ENCODE results near the gene TBC1D30. TPM values are rescaled to one million over a fixed set of nuclear protein-coding genes. Genes with fewer than 3 reads are reported as not detected.
"Not testable (repeated sequence)": the region's sequence is repeated elsewhere in the genome, so short reads cannot be mapped to it uniquely, and the experiment has no call there.

TBC1D30 gene
- total and polyA plus RNA-seq, 5 donors = 0.57 to 1.6 (median 1.5) TPM

DNA sequence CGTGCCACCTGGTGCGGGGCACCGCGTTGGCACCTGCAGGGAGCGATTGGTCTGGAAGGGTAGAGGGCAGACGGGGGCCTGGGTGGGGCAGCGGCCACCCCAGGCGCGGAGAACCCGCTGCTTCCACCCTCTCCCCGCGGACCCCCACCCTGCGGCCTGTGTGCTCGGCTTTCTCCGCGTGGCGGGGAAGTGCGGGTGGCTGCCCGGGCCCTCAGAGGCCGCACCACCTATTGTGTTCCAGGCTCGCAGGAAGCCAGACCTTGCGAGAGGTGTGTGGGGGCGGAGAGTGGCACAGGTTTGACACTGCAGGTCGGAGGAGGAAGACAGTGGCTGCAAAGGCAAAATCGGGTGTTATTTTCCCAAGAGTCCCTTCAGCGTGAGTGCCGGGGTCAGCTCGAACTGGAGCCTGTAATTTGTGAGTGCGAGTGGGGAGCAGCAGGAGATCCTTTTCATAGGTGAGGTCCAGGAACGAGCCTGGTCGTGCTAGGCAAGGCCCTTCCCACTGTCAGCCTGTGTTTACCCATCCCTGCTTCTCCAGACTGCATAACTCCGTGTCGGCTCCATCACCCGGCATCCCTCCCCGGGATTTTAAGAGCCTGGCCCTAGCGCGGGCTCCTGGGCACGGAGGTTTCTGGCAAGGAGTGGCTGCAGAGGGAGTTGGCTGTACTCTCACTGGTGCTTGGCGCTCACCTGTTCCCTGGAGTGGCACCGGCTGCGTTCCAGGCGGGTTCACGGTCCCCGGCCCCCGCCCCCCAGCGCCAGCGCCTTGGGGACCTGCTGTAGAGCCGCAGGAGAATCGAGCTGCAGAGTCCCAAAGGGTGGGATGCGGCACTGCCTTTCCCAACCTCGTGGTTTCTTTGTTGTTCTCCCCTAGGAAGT lies 935 bp downstream of the TBC1D30 start:
- peak overlapping the region; percentile 34 for H3K4me3 ChIP-seq (ENCODE audit: low read length)
- peak in 1 of 3 donors; percentile 21 for DNase-seq
- peaks cover 2% of the 10 kb centered on the region for H3K4me1 ChIP-seq (ENCODE audit: control insufficient read depth, insufficient read depth, low read length)
- peak in 1 of 2 donors; percentile 10 for ATAC-seq
- intact Hi-C loops (cut with DNase I) = no loop called here
- no peak overlapping the region for H3K27ac ChIP-seq (ENCODE audit: low read length)
- 3% methylated on average over 51 of the region's 51 CpGs for WGBS
- H3K9me3 ChIP-seq (ENCODE audit: control insufficient read depth, low read length) = no peaks in the 10 kb centered on the region
- no peaks in the 10 kb centered on the region for H3K27me3 ChIP-seq (ENCODE audit: control insufficient read depth, insufficient read depth)

DNA sequence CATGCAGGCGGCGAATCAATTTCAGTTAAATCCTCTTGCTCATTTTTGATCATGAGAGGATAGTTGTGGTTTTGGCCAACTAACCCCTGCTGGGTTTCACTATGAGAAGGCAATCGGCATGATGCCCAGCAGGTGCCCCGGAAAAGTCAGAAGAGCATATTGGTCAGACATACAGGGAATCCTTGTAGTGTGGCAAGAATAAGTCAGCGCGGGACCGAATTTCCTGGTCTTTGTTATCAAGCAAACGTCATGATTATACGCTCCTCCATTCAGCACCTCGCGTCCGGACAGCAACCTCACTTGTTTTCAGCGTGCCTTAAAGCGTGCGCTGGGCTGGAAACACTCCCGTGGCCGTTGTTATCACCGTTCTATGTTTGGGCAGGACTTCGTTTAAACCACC lies 1.8 kb downstream of the TBC1D30 start:
- peak; percentile 52 to 81 (median 74) for DNase-seq
- no peak overlapping the region for H3K27ac ChIP-seq (ENCODE audit: low read length)
- intact Hi-C loops (cut with DNase I) = no loop called here

DNA sequence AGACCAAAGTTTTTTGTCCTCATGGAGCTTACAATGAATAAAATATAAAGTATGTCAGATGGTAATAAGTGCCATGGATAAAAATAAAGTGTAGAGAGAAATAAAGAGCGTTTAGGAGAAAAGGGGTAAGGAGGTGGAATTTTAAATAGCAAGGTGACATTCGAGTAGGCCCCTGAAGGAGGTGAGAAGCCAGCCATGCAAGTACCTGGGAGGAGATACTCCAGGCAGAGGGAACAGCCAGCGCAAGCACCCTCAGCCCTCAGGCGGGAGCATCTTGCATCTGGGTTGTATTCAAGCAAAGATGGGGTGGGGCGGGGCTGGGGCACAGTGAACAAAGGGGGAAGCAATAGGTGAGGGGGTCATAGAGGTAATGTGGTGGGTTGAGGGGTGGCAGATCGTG lies 4.3 kb downstream of the TBC1D30 start:
- no peak for ATAC-seq
- 79% methylated on average over 6 of the region's 6 CpGs for WGBS

More for the DNA sequence above, 1.8 kb downstream of the TBC1D30 start:
- Histone ChIP-seq H3K27me3 (ENCODE audit: control insufficient read depth, insufficient read depth) (no peaks in the 10 kb centered on the region), H3K4me3 (ENCODE audit: low read length) (no peak overlapping the region), H3K9me3 (ENCODE audit: control insufficient read depth, low read length) (no peaks in the 10 kb centered on the region), H3K4me1 (ENCODE audit: control insufficient read depth, insufficient read depth, low read length) (peaks cover 2% of the 10 kb centered on the region)
- 5% methylated on average over 19 of the region's 19 CpGs for WGBS
- peak; percentile 67 to 75 for ATAC-seq

DNA sequence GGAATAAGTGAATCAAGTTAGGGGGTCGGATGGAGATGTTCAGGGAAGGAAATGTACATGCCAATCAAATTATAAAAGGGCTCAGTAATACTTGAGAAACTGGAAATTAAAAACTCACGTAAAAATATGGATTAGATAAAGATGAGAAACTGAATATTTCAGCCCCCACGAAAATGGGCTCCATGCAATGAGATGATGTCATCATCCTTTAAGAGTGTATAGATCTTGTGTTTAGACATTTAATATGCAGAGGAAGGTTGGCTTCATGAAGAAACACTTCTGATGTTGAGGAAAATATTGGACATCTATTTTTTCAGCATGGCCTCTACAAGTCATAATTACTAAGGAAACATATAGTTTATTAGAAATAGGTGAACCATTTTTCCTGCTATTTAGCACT lies 9.5 kb downstream of the TBC1D30 start:
- Histone ChIP-seq H3K4me1 (ENCODE audit: control insufficient read depth, insufficient read depth, low read length) (no peaks in the 10 kb centered on the region), H3K27ac (ENCODE audit: low read length) (no peak overlapping the region), H3K9me3 (ENCODE audit: control insufficient read depth, low read length) (no peaks in the 10 kb centered on the region), H3K27me3 (ENCODE audit: control insufficient read depth, insufficient read depth) (no peaks in the 10 kb centered on the region), H3K4me3 (ENCODE audit: low read length) (no peak overlapping the region)
- 77% methylated on average over 3 of the region's 3 CpGs for WGBS
- no peak for DNase-seq
- intact Hi-C loops (cut with DNase I) = no loop called here
- no peak for ATAC-seq

More for the DNA sequence above, 4.3 kb downstream of the TBC1D30 start:
- H3K9me3 ChIP-seq (ENCODE audit: control insufficient read depth, low read length) = no peaks in the 10 kb centered on the region
- no peak overlapping the region for H3K27ac ChIP-seq (ENCODE audit: low read length)
- no peak overlapping the region for H3K4me3 ChIP-seq (ENCODE audit: low read length)
- H3K27me3 ChIP-seq (ENCODE audit: control insufficient read depth, insufficient read depth) = no peaks in the 10 kb centered on the region
- peaks cover 2% of the 10 kb centered on the region for H3K4me1 ChIP-seq (ENCODE audit: control insufficient read depth, insufficient read depth, low read length)
- DNase-seq = peak in 1 of 3 donors; percentile 28
- intact Hi-C loops (cut with DNase I) = no loop called here

DNA sequence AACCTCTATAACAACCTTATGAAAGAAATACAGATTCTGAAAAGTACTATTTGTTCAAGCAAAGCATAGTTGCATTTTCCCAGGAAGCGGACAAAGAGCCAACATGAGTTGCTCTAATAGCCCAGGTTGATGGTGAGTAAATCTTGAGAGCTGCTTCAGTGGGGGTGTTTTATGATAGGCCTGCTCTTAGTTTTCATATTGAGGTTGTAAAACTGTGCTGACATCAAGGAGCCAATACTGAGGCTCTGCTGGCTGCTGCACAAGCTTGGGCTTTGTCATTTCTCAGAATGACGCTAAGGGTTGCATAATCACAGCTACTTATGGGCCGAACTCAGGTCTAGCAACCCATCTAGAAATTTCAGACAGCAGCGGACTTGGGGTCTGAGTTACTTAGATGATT lies 11.5 kb downstream of the TBC1D30 start:
- intact Hi-C loops (cut with DNase I) = no loop called here
- 92% methylated on average over 4 of the region's 4 CpGs for WGBS
- no peak overlapping the region for H3K27ac ChIP-seq (ENCODE audit: low read length)
- no peak for DNase-seq
- no peaks in the 10 kb centered on the region for H3K4me1 ChIP-seq (ENCODE audit: control insufficient read depth, insufficient read depth, low read length)
- H3K4me3 ChIP-seq (ENCODE audit: low read length) = no peak overlapping the region
- ATAC-seq = no peak
- H3K9me3 ChIP-seq (ENCODE audit: control insufficient read depth, low read length) = no peaks in the 10 kb centered on the region
- no peaks in the 10 kb centered on the region for H3K27me3 ChIP-seq (ENCODE audit: control insufficient read depth, insufficient read depth)

DNA sequence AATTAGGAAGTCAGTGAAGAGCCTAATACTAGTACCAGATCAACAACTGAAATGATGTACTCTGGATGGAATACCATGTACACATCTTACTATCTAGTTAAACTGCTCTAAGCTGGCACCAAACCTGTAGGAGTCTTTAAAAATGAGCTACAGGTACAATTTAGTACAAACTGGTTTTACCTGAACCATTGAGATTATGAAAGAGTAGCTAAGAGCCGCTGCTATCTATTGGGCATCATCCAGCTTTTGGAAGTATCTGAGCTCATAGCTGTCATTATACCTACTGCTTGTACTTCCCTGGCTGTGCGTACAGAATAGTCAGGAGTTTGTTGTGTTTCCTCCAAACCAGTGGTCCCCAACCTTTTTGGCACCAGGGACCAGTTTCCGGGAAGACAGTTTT lies 12.4 kb downstream of the TBC1D30 start:
- Histone ChIP-seq H3K4me1 (ENCODE audit: control insufficient read depth, insufficient read depth, low read length) (no peaks in the 10 kb centered on the region), H3K9me3 (ENCODE audit: control insufficient read depth, low read length) (no peaks in the 10 kb centered on the region), H3K4me3 (ENCODE audit: low read length) (no peak overlapping the region), H3K27me3 (ENCODE audit: control insufficient read depth, insufficient read depth) (no peaks in the 10 kb centered on the region), H3K27ac (ENCODE audit: low read length) (no peak overlapping the region)
- ATAC-seq (no peak), DNase-seq (no peak)
- intact Hi-C loops (cut with DNase I) = no loop called here
- 97% methylated on average over 3 of the region's 3 CpGs for WGBS

DNA sequence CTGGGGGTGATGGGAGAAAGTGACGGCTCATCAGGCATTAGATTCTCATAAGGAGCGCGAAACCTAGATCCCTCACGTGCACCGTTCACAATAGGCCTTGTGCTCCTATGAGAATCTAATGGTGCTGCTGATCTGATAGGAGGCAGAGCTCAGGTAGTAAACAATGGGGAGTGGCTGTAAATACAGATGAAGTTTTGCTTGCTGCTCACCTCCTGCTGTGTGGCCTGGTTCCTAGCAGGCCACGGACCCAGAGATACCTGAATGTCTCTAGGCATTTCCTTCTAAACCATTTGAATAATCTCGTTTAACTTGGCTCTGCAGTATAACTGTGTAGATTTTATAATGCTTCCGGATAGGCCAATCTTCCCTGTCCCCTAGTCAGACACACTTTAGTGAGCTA lies 13.0 kb downstream of the TBC1D30 start:
- no peak for ATAC-seq
- intact Hi-C loops (cut with DNase I) = no loop called here

DNA sequence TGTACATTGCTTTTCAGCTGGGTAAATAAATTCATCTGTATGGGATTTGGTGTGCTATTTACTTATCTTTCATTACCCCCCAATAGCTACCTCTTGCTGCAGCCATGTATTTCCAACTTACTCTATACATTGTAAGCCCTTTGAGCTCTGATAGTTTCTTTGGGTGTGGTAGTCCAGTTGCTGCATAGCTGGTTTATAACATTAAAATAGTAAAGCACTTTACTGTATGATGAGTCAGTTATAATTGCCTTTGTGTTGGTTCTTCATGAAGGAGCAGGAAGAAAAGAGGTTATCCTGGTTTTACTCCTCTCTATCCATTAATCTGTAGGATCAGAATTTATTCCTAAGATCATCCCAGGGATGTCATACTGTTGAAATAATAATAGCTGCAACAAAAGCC lies 15.7 kb downstream of the TBC1D30 start:
- intact Hi-C loops (cut with DNase I) = no loop called here
- DNase-seq = no peak
- no peak for ATAC-seq
- Histone ChIP-seq H3K4me1 (ENCODE audit: control insufficient read depth, insufficient read depth, low read length) (no peaks in the 10 kb centered on the region), H3K9me3 (ENCODE audit: control insufficient read depth, low read length) (no peaks in the 10 kb centered on the region), H3K27ac (ENCODE audit: low read length) (no peak overlapping the region), H3K27me3 (ENCODE audit: control insufficient read depth, insufficient read depth) (no peaks in the 10 kb centered on the region), H3K4me3 (ENCODE audit: low read length) (no peak overlapping the region)

More for the DNA sequence above, 13.0 kb downstream of the TBC1D30 start:
- no peaks in the 10 kb centered on the region for H3K4me1 ChIP-seq (ENCODE audit: control insufficient read depth, insufficient read depth, low read length)
- DNase-seq = no peak
- H3K27ac ChIP-seq (ENCODE audit: low read length) = no peak overlapping the region
- 88% methylated on average over 8 of the region's 8 CpGs for whole genome bisulfite sequencing
- H3K27me3 ChIP-seq (ENCODE audit: control insufficient read depth, insufficient read depth) = no peaks in the 10 kb centered on the region
- no peaks in the 10 kb centered on the region for H3K9me3 ChIP-seq (ENCODE audit: control insufficient read depth, low read length)
- no peak overlapping the region for H3K4me3 ChIP-seq (ENCODE audit: low read length)

DNA sequence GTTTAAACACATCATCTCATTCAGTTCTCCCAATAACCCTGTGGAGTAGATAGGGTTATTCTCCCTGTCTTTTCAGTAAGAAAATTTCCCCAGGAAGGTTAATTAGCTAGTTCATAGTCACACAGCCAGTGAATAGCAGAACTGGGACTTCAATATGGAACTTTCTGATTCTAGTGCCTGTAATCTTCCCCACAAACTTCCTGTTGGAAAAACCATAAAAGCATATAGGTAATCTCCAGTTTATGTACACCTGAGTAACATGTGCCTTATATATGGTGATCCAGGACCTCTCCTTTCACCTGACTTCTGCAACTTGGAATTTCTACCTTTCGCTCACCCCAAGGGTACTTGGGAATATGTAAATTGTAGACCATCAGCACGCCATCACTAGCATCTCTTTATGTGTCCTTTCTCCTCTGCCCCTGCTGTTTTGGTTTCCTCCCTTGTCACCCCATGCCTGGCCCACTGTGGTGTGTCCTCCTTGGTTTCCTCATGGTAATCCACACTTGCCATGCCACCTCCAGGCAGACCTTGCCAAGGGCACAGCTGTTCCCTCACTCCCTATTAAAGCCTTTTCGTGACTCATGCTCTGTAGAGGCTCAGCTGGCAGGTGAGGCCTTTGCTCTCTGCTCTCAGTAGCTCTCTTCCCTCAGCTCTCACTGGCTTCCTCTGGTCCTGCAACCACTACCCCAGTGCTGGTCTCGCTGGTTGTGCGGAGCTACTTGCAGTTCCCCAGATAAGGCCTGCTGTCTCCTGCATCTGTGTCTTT lies 16.7 kb downstream of the TBC1D30 start:
- Histone ChIP-seq H3K27ac (ENCODE audit: low read length) (no peak overlapping the region), H3K4me3 (ENCODE audit: low read length) (no peak overlapping the region), H3K4me1 (ENCODE audit: control insufficient read depth, insufficient read depth, low read length) (no peaks in the 10 kb centered on the region), H3K27me3 (ENCODE audit: control insufficient read depth, insufficient read depth) (no peaks in the 10 kb centered on the region), H3K9me3 (ENCODE audit: control insufficient read depth, low read length) (no peaks in the 10 kb centered on the region)
- ATAC-seq (no peak), DNase-seq (no peak)
- WGBS = 93% methylated on average over 5 of the region's 5 CpGs
- intact Hi-C loops (cut with DNase I) = no loop called here

DNA sequence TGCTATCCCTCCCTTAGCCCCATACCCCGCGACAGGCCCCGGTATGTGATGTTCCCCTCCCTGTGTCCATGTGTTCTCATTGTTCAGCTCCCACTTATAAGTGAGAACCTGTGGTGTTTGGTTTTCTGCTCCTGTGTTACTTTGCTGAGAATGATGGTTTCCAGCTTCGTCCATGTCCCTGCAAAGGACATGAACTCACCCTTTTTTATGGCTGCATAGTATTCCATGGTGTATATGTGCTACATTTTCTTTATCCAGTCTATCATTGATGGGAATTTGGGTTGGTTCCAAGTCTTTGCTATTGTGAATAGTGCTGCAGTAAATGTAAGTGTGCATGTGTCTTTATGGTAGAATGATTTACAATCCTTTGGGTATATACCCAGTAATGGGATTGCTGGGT lies 24.0 kb downstream of the TBC1D30 start:
- H3K27ac ChIP-seq (ENCODE audit: low read length); H3K9me3 ChIP-seq (ENCODE audit: control insufficient read depth, low read length); H3K4me1 ChIP-seq (ENCODE audit: control insufficient read depth, insufficient read depth, low read length); H3K4me3 ChIP-seq (ENCODE audit: low read length); intact Hi-C loops (cut with DNase I); DNase-seq; H3K27me3 ChIP-seq (ENCODE audit: control insufficient read depth, insufficient read depth); ATAC-seq: not testable (repeated sequence)
- WGBS = 94% methylated on average over 4 of the region's 4 CpGs

DNA sequence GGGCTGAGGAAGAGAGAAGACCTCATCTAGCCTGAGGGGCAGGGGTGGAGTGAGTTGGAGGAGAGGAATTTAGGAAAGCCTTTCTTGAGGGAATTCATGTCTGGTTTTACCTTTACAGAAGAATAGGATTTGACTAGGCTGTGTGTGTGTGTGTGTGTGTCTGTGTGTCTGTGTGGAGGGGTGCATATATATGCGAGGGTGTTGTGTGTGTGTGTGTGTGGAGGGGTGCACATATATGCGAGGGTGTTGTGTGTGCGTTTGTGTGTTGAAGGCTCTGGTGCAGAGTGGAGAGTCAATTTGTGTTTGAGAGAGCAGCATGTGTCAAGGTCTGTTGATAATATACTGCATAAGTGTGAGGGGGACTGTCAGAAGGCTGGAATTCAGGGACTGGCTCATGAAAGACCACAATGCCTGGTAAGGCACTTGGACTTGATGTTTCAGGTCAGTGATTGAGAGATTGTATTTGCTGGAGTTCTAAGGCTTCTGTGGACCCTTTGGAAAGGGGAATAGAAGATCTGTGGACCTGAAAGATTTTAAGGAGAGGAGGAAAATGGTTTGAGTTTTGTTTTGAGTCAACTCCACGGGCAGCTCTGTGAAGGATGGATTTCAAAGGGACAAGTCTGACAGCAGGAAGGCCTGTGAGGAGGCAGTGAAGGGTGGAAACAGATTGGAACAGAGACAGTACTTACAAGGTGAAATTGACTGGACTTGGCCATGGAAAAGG lies 34.6 kb downstream of the TBC1D30 start:
- Histone ChIP-seq H3K27me3 (ENCODE audit: control insufficient read depth, insufficient read depth) (no peaks in the 10 kb centered on the region), H3K27ac (ENCODE audit: low read length) (no peak overlapping the region), H3K4me1 (ENCODE audit: control insufficient read depth, insufficient read depth, low read length) (no peaks in the 10 kb centered on the region), H3K4me3 (ENCODE audit: low read length) (no peak overlapping the region), H3K9me3 (ENCODE audit: control insufficient read depth, low read length) (no peaks in the 10 kb centered on the region)
- 94% methylated on average over 4 of the region's 4 CpGs for WGBS
- intact Hi-C loops (cut with DNase I) = no loop called here
- ATAC-seq (no peak), DNase-seq (no peak)

Data from right cardiac atrium (tissue), 5 donors.